GM23338 (cell line): ENCODE results near the gene RFX8. TPM values are rescaled to one million over a fixed set of nuclear protein-coding genes. Genes with fewer than 3 reads are reported as not detected.

Experiments used
- ATAC-seq: fragments of 200-7000 bp; cut with Tn5 transposase; 3 replicates; pipeline ENCODE4 v1.9.1; 2020
- DNase-seq: peaks from one replicate; pipeline ENCODE4 v3.0.0-alpha.2; 2015; ENCODE audit warnings: low spot score
- H2AFZ ChIP-seq: fragments of 200-600 bp; sonication (generic); 2 replicates; pipeline ENCODE4 v1.8.0; 2016; ENCODE audit warnings: antibody characterized with exemption, mild to moderate bottlenecking, moderate library complexity
- H3F3A ChIP-seq: fragments of 200-600 bp; sonication (generic); replicated peaks from 2 replicates; pipeline ENCODE4 v1.8.0; 2017; ENCODE audit warnings: antibody characterized with exemption, mixed run types, low read depth
- H3K27ac ChIP-seq: fragments of 200-600 bp; sonication (generic); 2 replicates; pipeline ENCODE4 v1.6.1; 2016; ENCODE audit warnings: low read depth
- H3K27me3 ChIP-seq: fragments of 200-600 bp; sonication (generic); 2 replicates; pipeline ENCODE4 v1.8.0; 2016; ENCODE audit warnings: mild to moderate bottlenecking, mixed run types, moderate library complexity; ENCODE audit not compliant: insufficient read depth
- H3K36me3 ChIP-seq: fragments of 200-600 bp; sonication (generic); 2 replicates; pipeline ENCODE4 v1.8.0; 2016; ENCODE audit warnings: mild to moderate bottlenecking; ENCODE audit not compliant: insufficient read depth
- H3K4me1 ChIP-seq: fragments of 200-600 bp; sonication (generic); 2 replicates; pipeline ENCODE4 v1.8.0; 2016; ENCODE audit warnings: mild to moderate bottlenecking, moderate library complexity; ENCODE audit not compliant: insufficient read depth
- H3K4me2 ChIP-seq: fragments of 200-600 bp; sonication (generic); 2 replicates; pipeline ENCODE4 v1.7.1; 2017; ENCODE audit warnings: mixed run types
- H3K4me3 ChIP-seq: fragments of 200-600 bp; sonication (generic); 2 replicates; pipeline ENCODE4 v1.6.1; 2016; ENCODE audit warnings: mixed run types
- H3K79me2 ChIP-seq: fragments of 200-600 bp; sonication (generic); replicated peaks from 2 replicates; pipeline ENCODE4 v1.8.0; 2017; ENCODE audit warnings: mild to moderate bottlenecking; ENCODE audit not compliant: insufficient read depth
- H3K9me2 ChIP-seq: fragments of 200-600 bp; sonication (generic); 2 replicates; pipeline ENCODE4 v1.8.0; 2017; ENCODE audit not compliant: insufficient read depth
- H4K20me1 ChIP-seq: fragments of 200-600 bp; sonication (generic); replicated peaks from 2 replicates; pipeline ENCODE4 v1.8.0; 2017; ENCODE audit warnings: mild to moderate bottlenecking; ENCODE audit not compliant: insufficient read depth
- H3K27ac Mint-ChIP-seq: 2 replicates; pipeline ENCODE4 v1.8.0; 2020; ENCODE audit warnings: inconsistent platforms, mild to moderate bottlenecking, moderate library complexity, mixed read lengths
- H3K27me3 Mint-ChIP-seq: 3 replicates; pipeline ENCODE4 v1.8.0; 2022; ENCODE audit warnings: low read depth, mild to moderate bottlenecking, moderate library complexity, mixed read lengths, inconsistent platforms; ENCODE audit not compliant: insufficient read depth, poor library complexity
- H3K36me3 Mint-ChIP-seq: 3 replicates; pipeline ENCODE4 v1.8.0; 2021; ENCODE audit warnings: low read depth, mild to moderate bottlenecking, inconsistent platforms, moderate library complexity, mixed read lengths
- H3K4me1 Mint-ChIP-seq: 3 replicates; pipeline ENCODE4 v1.8.0; 2020; ENCODE audit warnings: mild to moderate bottlenecking, inconsistent platforms, mixed read lengths
- H3K4me3 Mint-ChIP-seq: 3 replicates; pipeline ENCODE4 v1.8.0; 2021; ENCODE audit warnings: moderate library complexity, mild to moderate bottlenecking, inconsistent platforms, mixed read lengths
- H3K9me3 Mint-ChIP-seq: 3 replicates; pipeline ENCODE4 v1.8.0; 2020; ENCODE audit warnings: moderate library complexity, mild to moderate bottlenecking, inconsistent platforms, mixed read lengths
- CREB1 ChIP-seq: fragments of 250-450 bp; sonication (Bioruptor Pico); IDR thresholded peaks from 2 replicates; pipeline ENCODE4 v1.5.0; 2020; ENCODE audit warnings: low read depth, mild to moderate bottlenecking, moderate library complexity
- ETS1 ChIP-seq: IDR thresholded peaks from 2 replicates; pipeline ENCODE4 v1.6.1; 2016; ENCODE audit warnings: antibody characterized with exemption
- EZH2phosphoT487 ChIP-seq: fragments of 200-600 bp; sonication (generic); IDR thresholded peaks from one replicate; pipeline ENCODE4 v1.8.1; 2018; ENCODE audit warnings: antibody characterized with exemption; ENCODE audit not compliant: unreplicated experiment
- JUNB ChIP-seq: IDR thresholded peaks from one replicate; pipeline ENCODE4 v1.6.1; 2016; ENCODE audit warnings: antibody characterized with exemption; ENCODE audit not compliant: unreplicated experiment
- NANOG ChIP-seq: IDR thresholded peaks from 2 replicates; pipeline ENCODE4 v1.6.1; 2016; ENCODE audit warnings: antibody characterized with exemption, borderline replicate concordance
- POLR2AphosphoS5 ChIP-seq: IDR thresholded peaks from 2 replicates; pipeline ENCODE4 v1.6.1; 2016; ENCODE audit warnings: antibody characterized with exemption, low read depth
- REST ChIP-seq: IDR thresholded peaks from one replicate; pipeline ENCODE4 v1.6.1; 2018; ENCODE audit warnings: antibody characterized with exemption; ENCODE audit not compliant: unreplicated experiment
- STAT1 ChIP-seq: IDR thresholded peaks from one replicate; pipeline ENCODE4 v1.6.1; 2016; ENCODE audit warnings: antibody characterized with exemption; ENCODE audit not compliant: unreplicated experiment
- ZNF114 ChIP-seq: fragments of 250-450 bp; sonication (Bioruptor Pico); IDR thresholded peaks from 2 replicates; pipeline ENCODE4 v1.5.0; 2020; ENCODE audit warnings: mild to moderate bottlenecking, moderate library complexity
- ZNF331 ChIP-seq: fragments of 250-450 bp; sonication (Bioruptor Pico); IDR thresholded peaks from 2 replicates; pipeline ENCODE4 v1.5.0; 2020; ENCODE audit warnings: low read depth, mild to moderate bottlenecking, moderate library complexity
- ZNF462 ChIP-seq: fragments of 250-450 bp; sonication (Bioruptor Pico); IDR thresholded peaks from 2 replicates; pipeline ENCODE4 v1.5.0; 2020; ENCODE audit warnings: mild to moderate bottlenecking, moderate library complexity
- polyA plus RNA-seq: library from polyadenylated mRNA; unstranded; fragments of >200 nt; fragmentation: Nextera tagmentation; extraction: Ambion mirVana; gene quantifications from 2 replicates; pipeline ENCODE4 v1.2.1, GENCODE V29; 2016
- total RNA-seq: library from RNA; depleted of rRNA; stranded (reverse); fragments of >200 nt; shearing (Covaris generic); gene quantifications from 2 replicates; pipeline ENCODE4 v1.2.3, GENCODE V29; 2014

RFX8 gene
- total and polyA plus RNA-seq, 2 experiments from 2014 or later, result 0.65 to 1.5 TPM

- H2AFZ ChIP-seq, result 0 out of 2 replicates have a peak overlapping the region, but pooled peaks have one; percentile 52
- Mint-ChIP-seq H3K4me3 (no peak overlapping the region), H3K4me1 (peaks cover 16% of the 10 kb centered on the region), H3K27me3 (peaks cover 1% of the 10 kb centered on the region), H3K36me3 (no peaks in the 10 kb centered on the region), H3K9me3 (no peaks in the 10 kb centered on the region), H3K27ac (no peak overlapping the region)
- H3K27ac ChIP-seq, result no peak overlapping the region
- TF ChIP-seq STAT1, result no peak
- TF ChIP-seq ETS1, result no peak
- no peak for TF ChIP-seq NANOG
- no peak for TF ChIP-seq POLR2AphosphoS5
- TF ChIP-seq ZNF462 (CRISPR knock-in tag), result no peak
- no peak for TF ChIP-seq EZH2phosphoT487
- no peak for TF ChIP-seq REST
- no peak for TF ChIP-seq ZNF114
- TF ChIP-seq CREB1 (CRISPR knock-in tag), result no peak
- no peak for TF ChIP-seq ZNF331 (CRISPR knock-in tag)
- TF ChIP-seq JUNB, result no peak
- H3F3A ChIP-seq, result no peaks in the 10 kb centered on the region
- no peaks in the 10 kb centered on the region for H4K20me1 ChIP-seq
- ATAC-seq, result peak; percentile 72
- no peaks in the 10 kb centered on the region for H3K79me2 ChIP-seq
- H3K9me2 ChIP-seq, result no peaks in the 10 kb centered on the region
- H3K36me3 ChIP-seq, result no peaks in the 10 kb centered on the region
- no peak overlapping the region for H3K4me3 ChIP-seq
- H3K4me1 ChIP-seq, result no peaks in the 10 kb centered on the region
- no peak overlapping the region for H3K4me2 ChIP-seq
- DNase-seq, result no peak
- no peaks in the 10 kb centered on the region for H3K27me3 ChIP-seq
These were observed 74.2 kb downstream of the RFX8 start for GRCh38 chr2:101400506-101401325.
